Osteocyte (in vitro differentiated cells): ENCODE results near the gene CAMK1. TPM values are rescaled to one million over a fixed set of nuclear protein-coding genes. Genes with fewer than 3 reads are reported as not detected.

Experiments
- DNase-seq: peaks from one replicate; pipeline ENCODE4 v3.0.0; 2021; ENCODE audit warnings: mixed read lengths; ENCODE audit not compliant: unreplicated experiment; ENCODE audit errors: extremely low spot score
- H3K27ac Mint-ChIP-seq: one replicate; pipeline ENCODE4 v1.8.0; 2021; ENCODE audit warnings: mild to moderate bottlenecking, mixed read lengths; ENCODE audit not compliant: unreplicated experiment
- H3K27me3 Mint-ChIP-seq: one replicate; pipeline ENCODE4 v1.8.0; 2021; ENCODE audit warnings: mixed read lengths; ENCODE audit not compliant: unreplicated experiment
- H3K36me3 Mint-ChIP-seq: one replicate; pipeline ENCODE4 v1.8.0; 2021; ENCODE audit warnings: mixed read lengths; ENCODE audit not compliant: unreplicated experiment
- H3K4me1 Mint-ChIP-seq: one replicate; pipeline ENCODE4 v1.8.0; 2021; ENCODE audit warnings: mixed read lengths; ENCODE audit not compliant: unreplicated experiment
- H3K4me3 Mint-ChIP-seq: one replicate; pipeline ENCODE4 v1.8.0; 2021; ENCODE audit warnings: mild to moderate bottlenecking, moderate library complexity, mixed read lengths; ENCODE audit not compliant: unreplicated experiment
- H3K9me3 Mint-ChIP-seq: one replicate; pipeline ENCODE4 v1.8.0; 2021; ENCODE audit warnings: mixed read lengths; ENCODE audit not compliant: unreplicated experiment
- CTCF ChIP-seq: fragments of 200-600 bp; sonication (generic); IDR thresholded peaks from 2 replicates; pipeline ENCODE4 v1.5.0; 2021; ENCODE audit warnings: antibody characterized with exemption, mild to moderate bottlenecking, moderate library complexity
- total RNA-seq: library from RNA; stranded (reverse); gene quantifications from 2 replicates; pipeline ENCODE4 v1.2.1, GENCODE V29; 2021

The CAMK1 gene
- total RNA-seq, 1 donor from 2014 or later = 10.7 TPM

- Mint-ChIP-seq H3K4me1 (peaks cover 13% of the 10 kb centered on the region), H3K27me3 (no peaks in the 10 kb centered on the region), H3K9me3 (no peaks in the 10 kb centered on the region), H3K27ac (no peak overlapping the region), H3K36me3 (peaks cover 48% of the 10 kb centered on the region), H3K4me3 (no peak overlapping the region)
- peak; percentile 57 for TF ChIP-seq CTCF
- no peak for DNase-seq
These were observed 17.3 kb upstream of the CAMK1 start for GRCh38 chr3:9786825-9787669.

- H3K27ac Mint-ChIP-seq = peak overlapping the region; percentile 31
- H3K4me3 Mint-ChIP-seq = no peak overlapping the region
- no peak for DNase-seq
- no peak for TF ChIP-seq CTCF
- peaks cover 49% of the 10 kb centered on the region for H3K36me3 Mint-ChIP-seq
- H3K9me3 Mint-ChIP-seq = no peaks in the 10 kb centered on the region
- H3K4me1 Mint-ChIP-seq = peaks cover 8% of the 10 kb centered on the region
- H3K27me3 Mint-ChIP-seq = no peaks in the 10 kb centered on the region
These were observed 16.5 kb upstream of the CAMK1 start for GRCh38 chr3:9786209-9786739.

- no peak for DNase-seq
- Mint-ChIP-seq H3K27me3 (no peaks in the 10 kb centered on the region), H3K9me3 (no peaks in the 10 kb centered on the region), H3K4me3 (no peak overlapping the region), H3K36me3 (peaks cover 52% of the 10 kb centered on the region), H3K4me1 (peaks cover 3% of the 10 kb centered on the region), H3K27ac (no peak overlapping the region)
- no peak for TF ChIP-seq CTCF
These were observed 15.9 kb upstream of the CAMK1 start for GRCh38 chr3:9785602-9786001.

GRCh38 chr3:9784965-9785364 lies 15.2 kb upstream of the CAMK1 start:
- DNase-seq = no peak
- no peak overlapping the region for H3K4me3 Mint-ChIP-seq
- no peak overlapping the region for H3K27ac Mint-ChIP-seq
- no peaks in the 10 kb centered on the region for H3K27me3 Mint-ChIP-seq
- TF ChIP-seq CTCF = no peak
- H3K9me3 Mint-ChIP-seq = no peaks in the 10 kb centered on the region
- no peaks in the 10 kb centered on the region for H3K4me1 Mint-ChIP-seq
- H3K36me3 Mint-ChIP-seq = peaks cover 49% of the 10 kb centered on the region

GRCh38 chr3:9783954-9784353 lies 14.2 kb upstream of the CAMK1 start:
- Mint-ChIP-seq H3K9me3 (no peaks in the 10 kb centered on the region), H3K27ac (no peak overlapping the region), H3K4me3 (no peak overlapping the region), H3K4me1 (no peaks in the 10 kb centered on the region), H3K27me3 (no peaks in the 10 kb centered on the region), H3K36me3 (peaks cover 42% of the 10 kb centered on the region)
- DNase-seq = no peak
- no peak for TF ChIP-seq CTCF
